Neural cell (in vitro differentiated cells): ENCODE results near the gene IFT43.

Experiments used
- EP300 ChIP-seq: fragments of 450-650 bp; conservative IDR thresholded peaks from 2 replicates; pipeline ENCODE4 v1.6.1; 2014; ENCODE audit warnings: antibody characterized with exemption, mild to moderate bottlenecking, moderate library complexity; ENCODE audit not compliant: poor library complexity, severe bottlenecking
- EZH2 ChIP-seq: fragments of 200-600, 300-800 bp; shearing (Covaris generic), sonication (generic); IDR thresholded peaks from 2 replicates; pipeline ENCODE4 v1.6.1; 2014; ENCODE audit warnings: antibody characterized with exemption, low read length, borderline replicate concordance, mild to moderate bottlenecking; ENCODE audit not compliant: insufficient read depth, poor library complexity, severe bottlenecking
- MXI1 ChIP-seq: fragments of 450-650 bp; conservative IDR thresholded peaks from 2 replicates; pipeline ENCODE4 v1.6.1; 2014; ENCODE audit warnings: antibody characterized with exemption, mild to moderate bottlenecking; ENCODE audit not compliant: poor library complexity, severe bottlenecking
- POLR2AphosphoS5 ChIP-seq: IDR thresholded peaks from 2 replicates; pipeline ENCODE4 v1.6.1; 2012
- RAD21 ChIP-seq: fragments of 450-650 bp; conservative IDR thresholded peaks from 2 replicates; pipeline ENCODE4 v1.6.1; 2014; ENCODE audit warnings: antibody characterized with exemption, mild to moderate bottlenecking, moderate library complexity
- TAF1 ChIP-seq: IDR thresholded peaks from 2 replicates; pipeline ENCODE4 v1.6.1; 2012; ENCODE audit warnings: low read depth
- TF ChIP-seq, protein P1 (sequence below): fragments of 450-650 bp; IDR thresholded peaks from 2 replicates; pipeline ENCODE4 v1.5.1; 2014; ENCODE audit warnings: antibody characterized with exemption, mild to moderate bottlenecking, moderate library complexity; ENCODE audit not compliant: poor library complexity, severe bottlenecking
- TF ChIP-seq, protein P2 (sequence below): IDR thresholded peaks from 2 replicates; pipeline ENCODE4 v1.6.1; 2012; ENCODE audit warnings: borderline replicate concordance

- no peak for TF ChIP-seq EP300
- TF ChIP-seq, protein P1, sequence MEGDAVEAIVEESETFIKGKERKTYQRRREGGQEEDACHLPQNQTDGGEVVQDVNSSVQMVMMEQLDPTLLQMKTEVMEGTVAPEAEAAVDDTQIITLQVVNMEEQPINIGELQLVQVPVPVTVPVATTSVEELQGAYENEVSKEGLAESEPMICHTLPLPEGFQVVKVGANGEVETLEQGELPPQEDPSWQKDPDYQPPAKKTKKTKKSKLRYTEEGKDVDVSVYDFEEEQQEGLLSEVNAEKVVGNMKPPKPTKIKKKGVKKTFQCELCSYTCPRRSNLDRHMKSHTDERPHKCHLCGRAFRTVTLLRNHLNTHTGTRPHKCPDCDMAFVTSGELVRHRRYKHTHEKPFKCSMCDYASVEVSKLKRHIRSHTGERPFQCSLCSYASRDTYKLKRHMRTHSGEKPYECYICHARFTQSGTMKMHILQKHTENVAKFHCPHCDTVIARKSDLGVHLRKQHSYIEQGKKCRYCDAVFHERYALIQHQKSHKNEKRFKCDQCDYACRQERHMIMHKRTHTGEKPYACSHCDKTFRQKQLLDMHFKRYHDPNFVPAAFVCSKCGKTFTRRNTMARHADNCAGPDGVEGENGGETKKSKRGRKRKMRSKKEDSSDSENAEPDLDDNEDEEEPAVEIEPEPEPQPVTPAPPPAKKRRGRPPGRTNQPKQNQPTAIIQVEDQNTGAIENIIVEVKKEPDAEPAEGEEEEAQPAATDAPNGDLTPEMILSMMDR = no peak
- TF ChIP-seq POLR2AphosphoS5 = no peak
- no peak for TF ChIP-seq MXI1
- no peak for TF ChIP-seq EZH2
- TF ChIP-seq TAF1 = no peak
- no peak for TF ChIP-seq RAD21
- TF ChIP-seq, protein P2, sequence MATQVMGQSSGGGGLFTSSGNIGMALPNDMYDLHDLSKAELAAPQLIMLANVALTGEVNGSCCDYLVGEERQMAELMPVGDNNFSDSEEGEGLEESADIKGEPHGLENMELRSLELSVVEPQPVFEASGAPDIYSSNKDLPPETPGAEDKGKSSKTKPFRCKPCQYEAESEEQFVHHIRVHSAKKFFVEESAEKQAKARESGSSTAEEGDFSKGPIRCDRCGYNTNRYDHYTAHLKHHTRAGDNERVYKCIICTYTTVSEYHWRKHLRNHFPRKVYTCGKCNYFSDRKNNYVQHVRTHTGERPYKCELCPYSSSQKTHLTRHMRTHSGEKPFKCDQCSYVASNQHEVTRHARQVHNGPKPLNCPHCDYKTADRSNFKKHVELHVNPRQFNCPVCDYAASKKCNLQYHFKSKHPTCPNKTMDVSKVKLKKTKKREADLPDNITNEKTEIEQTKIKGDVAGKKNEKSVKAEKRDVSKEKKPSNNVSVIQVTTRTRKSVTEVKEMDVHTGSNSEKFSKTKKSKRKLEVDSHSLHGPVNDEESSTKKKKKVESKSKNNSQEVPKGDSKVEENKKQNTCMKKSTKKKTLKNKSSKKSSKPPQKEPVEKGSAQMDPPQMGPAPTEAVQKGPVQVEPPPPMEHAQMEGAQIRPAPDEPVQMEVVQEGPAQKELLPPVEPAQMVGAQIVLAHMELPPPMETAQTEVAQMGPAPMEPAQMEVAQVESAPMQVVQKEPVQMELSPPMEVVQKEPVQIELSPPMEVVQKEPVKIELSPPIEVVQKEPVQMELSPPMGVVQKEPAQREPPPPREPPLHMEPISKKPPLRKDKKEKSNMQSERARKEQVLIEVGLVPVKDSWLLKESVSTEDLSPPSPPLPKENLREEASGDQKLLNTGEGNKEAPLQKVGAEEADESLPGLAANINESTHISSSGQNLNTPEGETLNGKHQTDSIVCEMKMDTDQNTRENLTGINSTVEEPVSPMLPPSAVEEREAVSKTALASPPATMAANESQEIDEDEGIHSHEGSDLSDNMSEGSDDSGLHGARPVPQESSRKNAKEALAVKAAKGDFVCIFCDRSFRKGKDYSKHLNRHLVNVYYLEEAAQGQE = no peak
Measured at GRCh38 chr14:76106188-76106587, 120.6 kb downstream of the IFT43 start.
